IPS-15b (cell line): ENCODE data around the gene CNPY2.
A peak's percentile ranks its signal among the peaks of the same experiment; 100 is the strongest.
"Not testable (repeated sequence)": the region's sequence is repeated elsewhere in the genome, so short reads cannot be mapped to it uniquely, and the experiment has no call there.

Source experiments
- H3K27me3 ChIP-seq: one replicate; pipeline ENCODE4 v1.6.1; 2013; ENCODE audit warnings: low read length; ENCODE audit not compliant: control insufficient read depth, insufficient read depth
- H3K36me3 ChIP-seq: one replicate; pipeline ENCODE4 v1.6.1; 2013; ENCODE audit warnings: low read length; ENCODE audit not compliant: control insufficient read depth, insufficient read depth
- H3K4me1 ChIP-seq: one replicate; pipeline ENCODE4 v1.6.1; 2013; ENCODE audit warnings: mild to moderate bottlenecking, low read length; ENCODE audit not compliant: control insufficient read depth, insufficient read depth
- H3K4me3 ChIP-seq: one replicate; pipeline ENCODE4 v1.5.1; 2013; ENCODE audit warnings: low read depth, low read length
- H3K9ac ChIP-seq: one replicate; pipeline ENCODE4 v1.6.1; 2013; ENCODE audit warnings: low read depth, mild to moderate bottlenecking, low read length
- H3K9me3 ChIP-seq: one replicate; pipeline ENCODE4 v1.6.1; 2013; ENCODE audit warnings: mild to moderate bottlenecking, low read length; ENCODE audit not compliant: control insufficient read depth, insufficient read depth

Gene CNPY2

GRCh38 chr12:56330936-56331490 lies 15.2 kb upstream of the CNPY2 start:
- Histone ChIP-seq H3K4me3 (no peak overlapping the region), H3K4me1 (peaks cover 7% of the 10 kb centered on the region), H3K9ac (no peak overlapping the region), H3K27me3 (no peaks in the 10 kb centered on the region), H3K9me3 (no peaks in the 10 kb centered on the region), H3K36me3 (peaks cover 11% of the 10 kb centered on the region)

GRCh38 chr12:56326533-56326932 lies 10.7 kb upstream of the CNPY2 start:
- H3K9ac ChIP-seq: no peak overlapping the region
- H3K36me3 ChIP-seq: peaks cover 19% of the 10 kb centered on the region
- H3K4me3 ChIP-seq: no peak overlapping the region

GRCh38 chr12:56326126-56326525 lies 10.3 kb upstream of the CNPY2 start:
- Histone ChIP-seq H3K4me3 (no peak overlapping the region), H3K9me3 (no peaks in the 10 kb centered on the region), H3K9ac (no peak overlapping the region), H3K4me1 (no peaks in the 10 kb centered on the region), H3K27me3 (no peaks in the 10 kb centered on the region), H3K36me3 (peaks cover 19% of the 10 kb centered on the region)

More at GRCh38 chr12:56326533-56326932, 10.7 kb upstream of the CNPY2 start:
- Histone ChIP-seq H3K9me3 (no peaks in the 10 kb centered on the region), H3K27me3 (no peaks in the 10 kb centered on the region), H3K4me1 (no peaks in the 10 kb centered on the region)

- Histone ChIP-seq H3K9ac (no peak overlapping the region), H3K4me1 (no peaks in the 10 kb centered on the region), H3K4me3 (no peak overlapping the region), H3K27me3 (no peaks in the 10 kb centered on the region), H3K9me3 (no peaks in the 10 kb centered on the region), H3K36me3 (peaks cover 19% of the 10 kb centered on the region)
These were observed 8.4 kb upstream of the CNPY2 start for GRCh38 chr12:56324206-56324605.

- not testable (repeated sequence) for H3K4me3 ChIP-seq, H3K4me1 ChIP-seq, H3K9ac ChIP-seq, H3K9me3 ChIP-seq, H3K27me3 ChIP-seq
- H3K36me3 ChIP-seq: peaks cover 13% of the 10 kb centered on the region
These were observed 5.8 kb upstream of the CNPY2 start for GRCh38 chr12:56321610-56322009.

- Histone ChIP-seq H3K9ac (no peak overlapping the region), H3K27me3 (no peaks in the 10 kb centered on the region), H3K4me1 (no peaks in the 10 kb centered on the region), H3K36me3 (peaks cover 7% of the 10 kb centered on the region), H3K4me3 (no peak overlapping the region), H3K9me3 (no peaks in the 10 kb centered on the region)
These were observed 5.2 kb upstream of the CNPY2 start for GRCh38 chr12:56321027-56321426.

- Histone ChIP-seq H3K4me3 (no peak overlapping the region), H3K9me3 (no peaks in the 10 kb centered on the region), H3K27me3 (no peaks in the 10 kb centered on the region), H3K9ac (no peak overlapping the region), H3K4me1 (peaks cover 3% of the 10 kb centered on the region), H3K36me3 (peaks cover 8% of the 10 kb centered on the region)
These were observed 1.9 kb upstream of the CNPY2 start for GRCh38 chr12:56317675-56318074.

GRCh38 chr12:56315249-56315621 lies 553 bp downstream of the CNPY2 start:
- Histone ChIP-seq H3K27me3 (no peaks in the 10 kb centered on the region), H3K4me3 (peak overlapping the region; percentile 100), H3K9me3 (no peaks in the 10 kb centered on the region), H3K9ac (peak overlapping the region; percentile 99), H3K4me1 (peaks cover 3% of the 10 kb centered on the region), H3K36me3 (peaks cover 20% of the 10 kb centered on the region)

- H3K9me3 ChIP-seq: no peaks in the 10 kb centered on the region
- no peak overlapping the region for H3K9ac ChIP-seq
- H3K27me3 ChIP-seq: no peaks in the 10 kb centered on the region
- no peak overlapping the region for H3K4me3 ChIP-seq
- H3K36me3 ChIP-seq: peaks cover 30% of the 10 kb centered on the region
- H3K4me1 ChIP-seq: peaks cover 3% of the 10 kb centered on the region
These were observed 4.8 kb downstream of the CNPY2 start for GRCh38 chr12:56311003-56311402.

- H3K4me3 ChIP-seq: no peak overlapping the region
- no peak overlapping the region for H3K9ac ChIP-seq
- H3K4me1 ChIP-seq: no peaks in the 10 kb centered on the region
- peaks cover 35% of the 10 kb centered on the region for H3K36me3 ChIP-seq
- no peaks in the 10 kb centered on the region for H3K9me3 ChIP-seq
- no peaks in the 10 kb centered on the region for H3K27me3 ChIP-seq
These were observed 7.1 kb downstream of the CNPY2 start for GRCh38 chr12:56308714-56309113.

GRCh38 chr12:56307221-56307965 lies 8.4 kb downstream of the CNPY2 start:
- H3K36me3 ChIP-seq: peaks cover 35% of the 10 kb centered on the region
- no peaks in the 10 kb centered on the region for H3K9me3 ChIP-seq
- no peak overlapping the region for H3K9ac ChIP-seq
- no peak overlapping the region for H3K4me3 ChIP-seq
- H3K4me1 ChIP-seq: no peaks in the 10 kb centered on the region
- no peaks in the 10 kb centered on the region for H3K27me3 ChIP-seq

- Histone ChIP-seq H3K9me3 (no peaks in the 10 kb centered on the region), H3K36me3 (peaks cover 22% of the 10 kb centered on the region), H3K4me1 (peaks cover 6% of the 10 kb centered on the region), H3K4me3 (no peak overlapping the region), H3K27me3 (no peaks in the 10 kb centered on the region), H3K9ac (no peak overlapping the region)
These were observed 10.8 kb downstream of the CNPY2 start for GRCh38 chr12:56304872-56305590.
